Stromal cell of bone marrow (primary cell): ENCODE results near the gene ZNF648.
"Not testable (repeated sequence)": the region's sequence is repeated elsewhere in the genome, so short reads cannot be mapped to it uniquely, and the experiment has no call there.

Experiments used
- DNase-seq: peaks from one replicate; pipeline ENCODE4 v3.0.0-alpha.2; 2012; ENCODE audit warnings: low read depth

ZNF648 gene

DNA sequence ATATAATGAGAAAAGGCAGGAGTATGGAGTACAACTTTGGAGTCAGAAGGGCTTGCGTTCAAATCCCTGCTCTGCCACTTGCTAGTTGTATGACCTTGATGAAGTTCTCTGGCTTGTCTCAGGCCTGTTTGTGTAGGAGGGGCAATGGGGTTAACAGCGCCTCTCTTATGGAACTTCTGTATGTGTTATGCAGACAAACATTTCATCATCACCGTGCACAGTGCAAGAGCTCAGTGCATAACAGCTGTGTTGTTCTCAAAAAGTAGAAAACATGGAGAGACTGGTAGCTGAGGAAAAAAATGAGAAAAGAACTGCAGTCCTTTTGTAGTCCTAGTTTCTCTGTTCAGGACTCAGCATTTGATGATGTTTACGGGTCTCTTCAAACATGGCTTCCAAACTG lies 10.4 kb upstream of the ZNF648 start:
- DNase-seq: no peak

DNA sequence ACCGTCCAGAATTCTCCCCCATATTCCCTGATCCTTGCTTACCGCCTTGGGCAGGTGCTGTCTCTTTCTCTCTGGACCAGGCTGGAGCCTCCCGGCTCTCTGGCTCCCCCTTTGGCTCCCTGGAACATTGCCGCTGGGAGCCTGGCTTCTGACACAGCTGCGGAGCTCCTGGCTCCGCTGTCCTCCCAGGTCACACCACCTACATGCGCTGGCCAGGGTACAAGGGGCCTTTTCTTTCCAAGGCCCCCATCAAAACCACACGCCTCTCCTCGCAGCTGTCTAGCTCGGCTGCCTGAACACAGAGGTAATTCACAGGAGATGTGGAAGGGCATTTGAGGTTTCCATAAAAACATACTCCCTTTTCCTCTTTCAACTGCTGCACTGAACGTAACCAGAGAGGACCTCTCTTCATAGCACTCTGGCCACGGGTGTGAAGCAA lies 7.5 kb upstream of the ZNF648 start:
- no peak for DNase-seq

DNA sequence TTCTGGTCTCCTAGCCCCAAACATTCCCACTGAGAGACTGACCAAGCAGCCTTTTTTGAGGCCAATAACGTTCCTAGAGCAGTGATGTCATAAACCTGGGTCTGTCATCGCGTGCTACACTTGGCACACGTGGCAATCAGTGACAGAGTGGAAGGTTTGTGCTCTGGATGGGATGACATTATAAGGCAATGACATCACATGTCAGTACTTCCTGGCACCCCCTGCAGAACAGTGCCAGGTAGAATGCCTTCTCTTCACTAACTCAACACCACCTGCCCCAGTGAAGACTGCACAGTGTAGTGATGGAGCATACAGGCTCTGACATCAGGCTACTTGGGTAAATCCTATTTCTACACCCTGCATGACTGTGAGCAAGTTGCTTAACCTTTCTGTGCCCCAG lies 5.4 kb upstream of the ZNF648 start:
- DNase-seq: no peak

DNA sequence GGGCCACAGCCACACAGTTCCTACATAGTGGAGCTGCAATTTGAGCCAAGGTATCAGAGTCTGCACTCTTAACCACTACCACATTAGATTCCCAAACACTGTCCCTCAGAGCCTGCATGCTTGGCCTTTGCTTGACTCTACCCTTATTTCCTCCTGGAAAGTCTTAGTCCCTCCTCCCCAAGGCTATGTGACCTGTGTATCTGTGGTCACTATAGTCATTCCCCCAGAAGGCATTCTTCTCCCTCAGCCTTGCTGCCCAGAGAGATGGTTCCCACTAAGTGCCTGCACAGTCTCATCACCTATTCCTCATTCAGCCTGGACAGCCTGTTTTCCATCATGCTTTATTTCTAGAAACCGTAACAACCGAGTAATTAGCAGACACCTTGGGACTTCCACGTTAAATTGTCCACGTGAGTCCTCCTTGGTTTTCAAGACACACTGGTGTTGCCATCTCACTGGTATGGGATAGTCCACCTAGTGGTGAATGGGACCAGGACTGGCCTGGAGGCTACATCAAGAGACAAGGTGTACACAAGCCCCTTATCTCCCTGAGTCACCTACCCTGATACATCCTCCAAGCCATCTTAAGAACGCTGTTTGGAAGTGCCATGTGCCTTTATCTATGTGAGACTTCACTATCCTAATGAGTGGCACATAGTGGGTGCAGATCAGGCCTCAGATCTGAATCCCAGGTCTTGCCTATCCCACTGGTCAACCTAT lies 3.8 kb upstream of the ZNF648 start:
- no peak for DNase-seq

DNA sequence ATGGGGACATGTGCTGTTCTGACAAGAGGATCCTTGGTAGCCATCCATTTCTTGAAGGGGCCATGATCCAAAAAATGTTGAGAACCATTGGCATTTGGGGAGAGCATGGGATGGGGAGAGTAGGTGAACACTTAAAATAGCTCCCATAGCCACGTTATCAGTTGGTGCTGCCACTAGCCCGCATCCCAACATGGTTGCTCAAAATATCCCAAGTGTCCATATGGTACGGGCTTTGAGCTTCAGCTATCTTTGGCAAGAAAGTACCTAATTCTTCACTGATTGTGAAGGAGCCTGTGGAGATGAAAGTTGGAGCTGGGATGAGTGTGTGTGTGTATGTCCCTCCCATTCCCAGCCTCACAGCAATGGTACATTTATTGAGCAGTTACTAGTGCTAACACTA lies 3.1 kb upstream of the ZNF648 start:
- no peak for DNase-seq

DNA sequence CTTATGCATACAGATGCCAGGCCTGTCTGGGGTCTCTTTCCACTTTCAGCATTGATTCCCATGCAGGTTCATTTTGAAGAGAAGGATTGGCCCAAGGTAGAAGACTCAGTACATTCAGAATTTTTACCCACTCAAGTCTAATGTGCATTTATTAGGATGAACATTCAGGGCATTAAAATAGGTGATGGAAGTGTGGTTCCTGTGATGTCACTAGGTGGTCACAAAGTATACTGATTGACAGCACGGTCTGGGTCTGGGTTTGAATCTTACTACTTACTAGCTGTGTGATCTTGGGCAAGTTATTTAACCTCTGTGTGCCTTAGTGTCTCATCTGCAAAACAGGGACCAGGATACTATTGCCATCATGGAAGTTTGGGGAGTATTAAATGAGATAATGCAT lies 711 bp upstream of the ZNF648 start:
- DNase-seq: no peak

DNA sequence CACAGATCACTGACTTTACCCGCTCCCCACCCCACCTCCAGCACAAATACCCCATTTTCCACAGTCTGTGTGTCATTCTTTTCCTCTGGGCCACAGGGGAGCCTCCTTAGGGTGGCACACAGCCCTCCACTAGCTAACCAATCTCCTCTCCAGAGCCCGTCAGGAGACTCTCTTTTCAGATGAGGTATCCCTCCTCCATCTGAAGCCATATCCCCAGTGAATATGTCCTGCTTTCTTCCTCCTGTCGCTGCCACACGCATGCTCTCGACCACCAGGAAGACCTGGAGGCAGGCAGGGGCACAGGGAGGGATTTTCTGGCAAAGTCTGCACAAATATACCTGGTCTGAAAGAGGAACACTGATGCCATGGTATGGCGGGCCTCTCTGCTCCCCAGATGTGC lies 635 bp downstream of the ZNF648 start:
- DNase-seq: no peak

DNA sequence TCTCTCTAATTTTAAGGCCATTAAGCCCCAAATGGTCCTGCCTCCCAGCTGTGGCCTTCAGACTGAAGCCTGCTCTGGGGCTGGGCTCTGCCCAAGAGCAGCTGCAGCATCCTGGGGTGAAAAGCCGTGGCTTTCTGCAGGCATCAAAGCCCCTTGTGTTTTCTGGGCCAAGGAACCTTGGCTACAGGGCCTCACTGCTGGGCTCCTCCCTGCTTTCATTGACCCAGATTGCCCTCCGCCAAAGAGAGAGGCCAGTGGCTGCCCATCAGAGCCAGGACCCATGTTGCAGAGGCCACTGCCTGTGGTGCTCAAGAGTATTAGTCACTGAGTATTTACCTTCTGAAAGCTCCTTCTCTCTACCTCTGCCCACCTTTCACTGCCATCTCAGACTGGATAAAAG lies 1.6 kb downstream of the ZNF648 start:
- DNase-seq: no peak

DNA sequence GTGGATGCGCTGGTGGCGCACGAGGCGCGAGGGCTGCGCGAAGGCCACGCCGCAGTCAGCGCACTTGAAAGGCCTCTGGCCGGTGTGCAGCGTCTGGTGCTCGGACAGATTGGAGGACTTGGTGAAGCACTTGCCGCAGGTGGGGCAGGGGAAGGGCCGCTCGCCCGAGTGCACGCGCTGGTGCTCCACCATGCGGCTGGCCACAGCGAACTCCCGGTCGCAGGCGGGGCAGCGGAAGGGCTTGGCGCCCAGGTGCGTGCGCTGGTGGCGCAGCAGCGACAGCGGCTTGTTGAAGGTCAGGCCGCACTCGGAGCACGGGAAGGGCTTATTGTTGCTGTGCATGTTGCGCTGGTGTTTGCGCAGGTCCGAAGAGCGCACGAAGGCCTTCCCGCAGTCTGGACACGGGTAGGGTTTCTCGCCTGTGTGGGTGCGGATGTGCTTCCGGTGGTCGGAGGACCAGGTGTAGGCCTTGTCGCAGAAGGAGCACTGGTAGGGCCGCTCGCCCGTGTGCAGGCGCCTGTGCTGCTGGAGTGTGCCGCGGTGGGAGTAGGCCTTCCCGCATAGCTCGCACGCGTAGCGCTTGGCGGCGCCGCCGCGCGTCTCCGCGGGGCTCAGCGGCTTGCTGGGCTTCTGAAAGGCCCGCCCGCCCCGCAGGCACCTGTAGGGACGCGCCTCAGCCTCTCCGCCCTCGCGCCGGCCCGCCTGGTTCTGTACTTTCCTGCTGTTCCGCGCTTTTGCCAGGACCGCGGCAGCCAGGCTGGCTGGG lies 4.7 kb downstream of the ZNF648 start:
- DNase-seq: no peak

DNA sequence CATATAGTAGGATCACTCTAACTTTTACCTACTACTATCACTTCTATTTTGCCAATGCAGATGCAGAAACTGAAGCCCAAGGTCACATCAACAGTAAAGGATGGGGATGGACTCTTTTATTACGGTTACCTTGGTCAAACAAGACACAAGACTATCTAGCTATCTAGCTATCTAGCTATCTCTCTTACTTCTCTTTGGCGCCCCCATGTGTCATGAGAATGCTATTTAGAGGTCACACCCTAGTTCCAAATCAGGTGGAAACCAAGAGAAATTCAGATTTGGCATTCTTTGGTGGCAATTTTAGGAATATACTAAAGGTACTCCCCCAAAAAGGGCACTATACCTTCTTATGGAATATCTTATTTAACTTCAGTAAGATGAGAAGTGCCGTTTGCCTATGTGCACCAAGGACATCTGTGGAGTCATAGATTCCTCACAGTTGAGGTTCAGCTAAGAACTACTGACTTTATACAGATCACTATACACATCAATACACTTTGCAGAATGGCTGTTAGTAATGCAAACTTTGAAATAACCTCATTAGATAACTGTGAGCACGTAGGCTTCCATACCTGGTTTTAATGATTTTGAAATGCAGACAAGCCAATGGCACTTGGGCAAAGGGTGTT lies 6.7 kb downstream of the ZNF648 start:
- no peak for DNase-seq

DNA sequence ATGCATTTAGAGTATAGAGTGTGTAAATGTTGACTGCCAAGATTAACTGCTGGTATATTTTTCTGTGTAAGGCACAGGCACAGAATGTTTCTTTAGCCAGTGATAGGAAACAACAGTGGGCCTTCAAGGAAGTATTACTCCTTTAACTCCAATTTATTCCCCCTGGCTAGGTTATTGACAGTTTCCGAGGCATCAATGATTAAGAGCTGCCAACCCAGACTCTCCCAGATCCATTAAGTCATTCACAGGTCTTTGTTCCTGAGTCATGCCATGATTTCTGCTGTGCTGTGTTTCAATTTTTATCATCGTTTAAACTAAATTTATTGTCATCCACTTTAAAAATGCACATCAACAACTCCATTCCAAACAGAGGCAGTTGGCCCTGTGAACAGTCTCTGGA lies 9.2 kb downstream of the ZNF648 start:
- DNase-seq: no peak

DNA sequence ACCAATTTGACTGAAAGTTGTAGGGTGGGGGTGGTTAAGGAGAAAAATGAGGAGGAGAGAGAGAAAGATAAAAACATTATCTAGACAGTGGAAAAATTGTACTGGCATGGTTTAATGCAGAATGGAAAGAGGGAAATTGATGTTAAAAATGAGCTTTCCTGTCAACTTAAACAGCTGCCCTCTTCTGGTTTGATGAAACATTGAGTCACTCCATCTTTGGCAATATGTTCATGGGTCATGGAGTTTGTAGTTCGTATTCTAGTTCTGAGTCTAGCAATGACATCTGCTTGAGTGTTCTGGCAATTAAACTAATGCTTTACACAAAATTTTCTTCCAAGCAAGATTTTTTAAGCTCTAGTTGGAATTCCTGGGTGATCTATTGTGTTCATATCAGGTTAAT lies 9.6 kb downstream of the ZNF648 start:
- DNase-seq: no peak

DNA sequence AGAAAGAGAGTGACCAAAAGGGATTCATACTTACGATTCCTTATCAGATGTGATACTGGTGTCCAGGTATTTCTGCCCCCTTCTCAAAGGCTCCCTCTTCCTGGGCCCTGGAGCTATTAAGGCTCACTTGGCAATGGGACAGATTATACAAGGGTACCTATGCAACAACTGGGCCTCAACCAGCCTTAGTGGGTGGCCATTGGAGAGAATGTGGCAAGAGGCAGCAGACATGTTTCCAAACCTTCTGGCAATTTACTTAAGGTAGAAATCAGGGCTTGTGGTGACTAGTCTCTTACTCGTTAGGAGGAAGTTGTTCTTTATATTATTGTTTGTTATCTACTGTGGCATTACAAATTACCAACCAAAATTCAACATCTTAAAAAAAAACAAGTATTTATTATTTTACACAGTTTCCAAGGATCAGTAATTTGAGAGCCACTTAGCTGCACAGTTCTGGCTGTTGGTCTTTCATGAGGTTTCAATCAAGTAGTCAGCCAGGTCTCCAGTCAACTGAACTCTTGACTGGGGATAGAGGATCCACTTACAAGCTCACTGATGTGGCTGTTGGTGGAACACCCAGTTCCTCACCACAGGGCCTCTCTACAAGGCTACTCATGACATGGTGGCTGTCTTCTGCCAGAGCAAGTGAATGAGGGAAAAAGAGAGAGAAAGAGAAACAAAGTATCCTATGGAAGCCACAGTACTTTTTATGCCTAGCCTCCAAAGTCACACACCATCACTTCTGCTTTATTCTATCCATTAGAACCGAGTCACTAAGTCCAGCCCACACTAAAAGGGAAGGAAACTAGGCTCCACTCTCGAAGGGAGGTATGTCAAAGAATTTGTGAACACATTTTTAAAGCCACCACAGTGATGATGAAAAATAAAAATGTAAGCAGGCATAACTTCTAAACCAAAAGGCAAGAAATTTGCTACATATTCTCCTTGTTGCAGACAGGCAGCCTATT lies 10.7 kb downstream of the ZNF648 start:
- DNase-seq: no peak

DNA sequence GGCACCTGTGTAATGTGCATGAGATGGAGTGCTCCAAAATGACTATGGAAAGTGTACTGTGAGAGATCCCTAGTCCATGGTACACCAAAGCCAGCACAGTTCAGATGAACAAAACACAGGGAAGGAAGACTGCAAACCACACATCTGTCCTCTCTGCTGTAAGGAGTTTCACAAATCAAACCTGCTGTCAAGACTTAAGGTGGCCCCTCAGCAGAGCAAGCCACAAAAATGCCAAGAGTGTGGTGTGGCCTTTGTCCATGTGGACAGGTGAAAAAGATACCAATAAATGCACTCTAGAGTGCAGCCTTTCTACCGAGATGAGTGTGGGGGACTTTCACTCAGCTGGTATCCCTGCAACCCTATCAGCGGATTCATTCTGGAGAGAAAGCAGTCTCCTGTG lies 12.9 kb downstream of the ZNF648 start:
- no peak for DNase-seq

DNA sequence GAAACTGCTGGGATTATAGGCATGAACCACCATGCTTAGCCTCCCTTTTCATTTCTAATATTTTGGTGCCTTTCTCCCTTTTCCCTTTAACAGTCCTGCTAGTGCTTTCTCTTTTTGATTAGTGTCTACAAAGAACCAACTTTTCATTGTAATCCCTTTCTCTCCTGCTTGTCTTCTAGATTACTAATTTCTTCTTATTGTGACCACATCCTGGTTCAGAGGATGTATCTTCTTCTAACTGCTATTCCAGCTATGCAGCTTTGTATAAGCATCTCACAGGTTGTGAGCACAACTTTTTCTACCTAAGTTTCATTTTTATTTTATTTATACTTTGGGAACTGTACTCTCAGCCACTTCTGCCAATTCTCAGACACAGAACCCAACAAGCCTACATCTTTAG lies 14.7 kb downstream of the ZNF648 start:
- no peak for DNase-seq

DNA sequence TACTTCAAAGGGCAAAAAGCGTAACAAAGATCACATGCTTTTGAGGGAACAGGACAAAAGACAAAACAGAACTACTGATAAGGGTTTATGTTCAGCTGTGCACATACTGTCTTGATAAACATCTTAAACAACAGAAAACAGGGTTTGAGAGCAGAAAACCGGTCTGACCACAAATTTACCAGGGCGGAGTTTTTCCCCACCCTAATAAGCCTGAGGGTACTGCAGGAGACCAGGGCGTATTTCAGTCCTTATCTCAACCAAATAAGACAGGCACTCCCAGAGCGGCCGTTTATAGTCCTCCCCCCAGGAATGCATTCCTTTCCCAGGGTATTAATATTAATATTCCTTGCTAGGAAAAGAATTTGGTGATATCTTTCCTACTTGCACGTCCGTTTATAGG lies 16.0 kb downstream of the ZNF648 start:
- not testable (repeated sequence) for DNase-seq

DNA sequence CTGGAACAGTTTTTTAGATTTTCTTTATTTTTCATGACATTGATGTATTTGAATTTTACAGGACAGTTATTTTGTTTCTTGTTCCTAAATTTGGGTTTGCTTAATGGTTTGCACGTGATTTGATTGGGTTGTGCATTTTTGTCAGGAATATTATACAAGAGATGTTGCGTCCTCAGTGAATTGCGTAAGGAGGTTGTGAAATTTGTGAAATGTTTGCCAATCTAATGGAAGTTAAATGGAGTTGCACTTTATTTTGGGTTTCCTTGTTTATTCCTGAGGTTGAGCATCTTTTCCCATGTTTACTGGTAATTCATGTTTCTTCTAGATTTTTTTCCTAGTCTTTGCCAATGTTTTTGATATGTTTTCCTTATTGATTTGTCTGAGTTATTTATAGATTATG lies 19.9 kb downstream of the ZNF648 start:
- DNase-seq: no peak

DNA sequence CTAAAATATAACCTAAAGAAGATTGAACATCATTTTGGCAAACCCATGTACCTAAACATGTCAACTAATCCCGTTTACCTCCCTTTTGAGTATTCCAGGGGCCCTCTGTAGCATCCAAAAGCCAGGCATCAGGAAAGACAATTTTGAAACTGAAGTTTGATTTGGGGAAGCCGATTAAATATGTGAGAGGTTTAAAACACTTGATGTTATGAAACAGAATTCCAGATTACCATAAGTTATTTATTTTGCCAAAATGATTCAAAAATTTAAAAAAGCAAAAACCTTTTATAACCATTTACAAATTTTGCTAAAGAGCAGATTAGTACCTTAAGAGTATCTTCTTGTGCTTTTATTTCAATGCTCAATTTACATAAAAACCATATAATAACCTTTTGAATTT lies 23.3 kb downstream of the ZNF648 start:
- DNase-seq: no peak

DNA sequence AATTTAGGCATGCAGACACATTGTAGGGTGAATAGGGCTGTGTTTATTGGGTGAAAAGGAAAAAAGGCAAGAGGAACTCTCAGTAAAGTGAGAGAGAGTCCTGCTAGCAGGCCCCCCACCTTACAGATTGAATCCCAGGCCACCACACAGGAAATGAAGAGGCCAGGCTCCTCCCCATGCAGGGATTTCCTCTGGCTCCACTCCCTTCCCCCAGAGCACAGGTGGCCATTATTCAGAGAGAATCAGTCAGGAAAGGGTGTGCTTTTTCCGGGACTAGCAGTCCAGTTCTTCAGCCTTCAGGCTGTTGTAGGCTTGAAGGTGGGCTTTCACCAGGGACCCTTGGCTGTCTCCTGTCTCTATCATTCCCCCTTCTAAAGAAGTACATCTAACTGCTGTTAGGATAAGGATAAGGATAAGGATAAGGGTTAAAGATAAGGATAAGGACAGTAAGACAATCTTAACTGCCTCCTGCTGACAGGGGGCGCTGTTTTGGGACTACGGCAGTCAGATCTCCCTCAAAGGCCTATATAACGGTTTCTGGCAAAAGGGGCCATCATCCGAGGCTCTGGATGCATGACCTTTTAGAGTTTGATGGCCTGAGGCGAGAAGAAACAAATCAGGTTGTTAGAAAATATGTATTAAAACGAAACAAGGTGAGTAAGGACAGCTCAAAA lies 26.3 kb downstream of the ZNF648 start:
- DNase-seq: no peak

DNA sequence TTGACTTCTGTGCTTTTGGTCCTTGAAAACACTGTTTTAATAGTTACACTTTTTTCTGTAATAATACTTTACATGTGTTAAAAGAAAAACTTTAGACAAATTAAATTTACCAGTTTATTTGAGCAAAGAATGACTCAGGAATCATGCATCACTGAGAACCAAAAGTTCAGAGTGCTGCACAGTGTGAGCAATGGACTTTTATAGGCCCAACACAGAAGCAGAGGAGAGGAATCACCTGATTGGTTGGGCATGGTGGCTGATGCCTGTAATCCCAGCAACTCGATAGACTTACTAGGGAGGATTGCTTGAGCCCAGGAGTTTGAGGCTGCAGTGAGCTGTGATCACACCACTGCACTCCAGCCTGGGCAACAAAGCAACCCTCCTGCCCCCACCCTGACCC lies 29.3 kb downstream of the ZNF648 start:
- DNase-seq: no peak
